CD4-positive, alpha-beta T cell (primary cell): ENCODE data around the gene ZMYND11. TPM values are rescaled to one million over a fixed set of nuclear protein-coding genes. Genes with fewer than 3 reads are reported as not detected.

Source experiments
- ATAC-seq: fragments of 200-7000 bp; cut with Tn5 transposase; one replicate; pipeline ENCODE4 v1.10.0; 2022; ENCODE audit warnings: mild to moderate bottlenecking; ENCODE audit not compliant: poor library complexity
- CTCF ChIA-PET: fragments of 350-600 bp; sonication (Branson Sonifier 250); formaldehyde crosslinking; loops from one replicate; lab custom pipeline; 2021; ENCODE audit warnings: antibody characterized with exemption, inconsistent platforms; lab: Charles Lee
- POLR2A ChIA-PET: fragments of 350-600 bp; sonication (Branson Sonifier 250); formaldehyde crosslinking; loops from one replicate; lab custom pipeline; 2021; ENCODE audit warnings: antibody characterized with exemption, inconsistent platforms; lab: Charles Lee
- DNase-seq, 14 experiments: peaks; one replicate each; pipeline ENCODE4 v3.0.0-alpha.2; 2013 to 2020; ENCODE audit warnings: mixed read lengths in 2 of 14
- H3K27ac ChIP-seq, 2 donors: one replicate each; pipeline versions ENCODE4 v1.5.1 to v1.7.0; 2013; ENCODE audit warnings: low read length in 2 of 2, low read depth in 1 of 2, mild to moderate bottlenecking in 1 of 2
- H3K27me3 ChIP-seq, 2 experiments: 1 replicate in 1 of 2; 2 replicates in 1 of 2; pipeline versions ENCODE4 v1.6.1 to v1.7.0; 2013; ENCODE audit warnings: low read length in 2 of 2, control low read depth in 1 of 2, mild to moderate bottlenecking in 1 of 2, moderate library complexity in 1 of 2; ENCODE audit not compliant: insufficient read depth in 2 of 2, control insufficient read depth in 1 of 2
- H3K36me3 ChIP-seq: one replicate; pipeline ENCODE4 v1.6.1; 2013; ENCODE audit warnings: low read length, control low read depth; ENCODE audit not compliant: insufficient read depth
- H3K4me1 ChIP-seq: one replicate; pipeline ENCODE4 v1.6.1; 2013; ENCODE audit warnings: low read length, control low read depth; ENCODE audit not compliant: insufficient read depth
- H3K4me3 ChIP-seq: one replicate; pipeline ENCODE4 v1.5.1; 2013; ENCODE audit warnings: mild to moderate bottlenecking, low read length, moderate library complexity
- H3K9me3 ChIP-seq, 2 experiments: 1 replicate in 1 of 2; 2 replicates in 1 of 2; pipeline versions ENCODE4 v1.6.1 to v1.7.0; 2013; ENCODE audit warnings: low read length in 2 of 2, mild to moderate bottlenecking in 2 of 2, control low read depth in 1 of 2, moderate library complexity in 1 of 2; ENCODE audit not compliant: control insufficient read depth in 1 of 2, insufficient read depth in 1 of 2
- H3K27ac Mint-ChIP-seq: one replicate; pipeline ENCODE4 v1.8.0; 2020; ENCODE audit warnings: mixed read lengths
- H3K27me3 Mint-ChIP-seq: one replicate; pipeline ENCODE4 v1.8.0; 2021; ENCODE audit warnings: mixed read lengths
- H3K36me3 Mint-ChIP-seq: one replicate; pipeline ENCODE4 v1.8.0; 2021; ENCODE audit warnings: low read depth, mixed read lengths
- H3K4me1 Mint-ChIP-seq: one replicate; pipeline ENCODE4 v1.8.0; 2021; ENCODE audit warnings: low read depth, mixed read lengths
- H3K4me3 Mint-ChIP-seq: one replicate; pipeline ENCODE4 v1.8.0; 2020; ENCODE audit warnings: mild to moderate bottlenecking, mixed read lengths
- H3K9me3 Mint-ChIP-seq: one replicate; pipeline ENCODE4 v1.8.0; 2020; ENCODE audit warnings: mixed read lengths
- CTCF ChIP-seq: fragments of 200-600 bp; IDR thresholded peaks from one replicate; pipeline ENCODE4 v1.8.0; 2022; ENCODE audit warnings: antibody characterized with exemption, mild to moderate bottlenecking
- intact Hi-C, 2 experiments: fragments of 100-400 bp; cut with DNase I in 1 of 2; cut with micrococcal nuclease in 1 of 2; formaldehyde crosslinking; loops; one replicate each; pipeline versions ENCODE4 v1.15.1 to v1.9.0; 2023 to 2025; cut with DNase I, micrococcal nuclease
- total RNA-seq, 174 experiments: library from RNA in 2 of 174; stranded (reverse) in 2 of 174; gene quantifications; one replicate each; pipeline ENCODE4 v1.2.3 and lab custom pipeline; 2021 to 2026

Gene ZMYND11
- total RNA-seq, 2 experiments from 2014 or later = 19.9 to 22.2 TPM

GRCh38 chr10:200405-200804, 65.2 kb downstream of the ZMYND11 start:
- Histone ChIP-seq H3K36me3 (peaks cover 4% of the 10 kb centered on the region), H3K27me3 (no peaks in the 10 kb centered on the region), H3K4me3 (no peak overlapping the region), H3K27ac (no peak overlapping the region), H3K4me1 (no peaks in the 10 kb centered on the region), H3K9me3 (no peaks in the 10 kb centered on the region)
- Mint-ChIP-seq H3K4me1 (peaks cover 16% of the 10 kb centered on the region), H3K27ac (no peak overlapping the region), H3K27me3 (no peaks in the 10 kb centered on the region), H3K9me3 (no peaks in the 10 kb centered on the region), H3K4me3 (no peak overlapping the region), H3K36me3 (peaks cover 21% of the 10 kb centered on the region)
- TF ChIP-seq CTCF = no peak
- intact Hi-C loops = no loop called here
- DNase-seq = no peak
- no peak for ATAC-seq
- CTCF ChIA-PET = no interaction called here
- POLR2A ChIA-PET = no interaction called here

- peaks cover 4% of the 10 kb centered on the region for H3K36me3 ChIP-seq
- Mint-ChIP-seq H3K27ac (no peak overlapping the region), H3K4me3 (no peak overlapping the region), H3K9me3 (no peaks in the 10 kb centered on the region), H3K4me1 (peaks cover 16% of the 10 kb centered on the region), H3K36me3 (peaks cover 21% of the 10 kb centered on the region), H3K27me3 (no peaks in the 10 kb centered on the region)
- CTCF ChIA-PET = no interaction called here
- no peaks in the 10 kb centered on the region for H3K4me1 ChIP-seq
- ATAC-seq = no peak
- H3K27ac ChIP-seq = no peak overlapping the region
- POLR2A ChIA-PET = no interaction called here
- no peak for DNase-seq
- no peak overlapping the region for H3K4me3 ChIP-seq
- H3K9me3 ChIP-seq = no peaks in the 10 kb centered on the region
- TF ChIP-seq CTCF = no peak
- no peaks in the 10 kb centered on the region for H3K27me3 ChIP-seq
- intact Hi-C loops = no loop called here
Measured at GRCh38 chr10:201328-201771, 66.1 kb downstream of the ZMYND11 start.

GRCh38 chr10:208616-209015, 73.4 kb downstream of the ZMYND11 start:
- Histone ChIP-seq H3K4me1 (no peaks in the 10 kb centered on the region), H3K27me3 (no peaks in the 10 kb centered on the region), H3K36me3 (peaks cover 6% of the 10 kb centered on the region), H3K27ac (no peak overlapping the region), H3K4me3 (no peak overlapping the region), H3K9me3 (no peaks in the 10 kb centered on the region)
- no peaks in the 10 kb centered on the region for H3K9me3 Mint-ChIP-seq
- POLR2A ChIA-PET = no interaction called here
- TF ChIP-seq CTCF = no peak
- intact Hi-C loops = no loop called here
- H3K36me3 Mint-ChIP-seq = peaks cover 54% of the 10 kb centered on the region
- ATAC-seq = no peak
- H3K27me3 Mint-ChIP-seq = no peaks in the 10 kb centered on the region
- H3K4me1 Mint-ChIP-seq = no peaks in the 10 kb centered on the region
- H3K4me3 Mint-ChIP-seq = no peak overlapping the region
- no peak overlapping the region for H3K27ac Mint-ChIP-seq
- DNase-seq = no peak
- CTCF ChIA-PET = no interaction called here
